ENCODE measurements around the gene CRYZ.
"Not testable (repeated sequence)": the region's sequence is repeated elsewhere in the genome, so short reads cannot be mapped to it uniquely, and the experiment has no call there.

Gene CRYZ

GRCh38 chr1:74681449-74681848 is 51.4 kb downstream of the CRYZ start:
- no peak for DNase-seq (ENCODE audit: low read depth, low spot score)

DNA sequence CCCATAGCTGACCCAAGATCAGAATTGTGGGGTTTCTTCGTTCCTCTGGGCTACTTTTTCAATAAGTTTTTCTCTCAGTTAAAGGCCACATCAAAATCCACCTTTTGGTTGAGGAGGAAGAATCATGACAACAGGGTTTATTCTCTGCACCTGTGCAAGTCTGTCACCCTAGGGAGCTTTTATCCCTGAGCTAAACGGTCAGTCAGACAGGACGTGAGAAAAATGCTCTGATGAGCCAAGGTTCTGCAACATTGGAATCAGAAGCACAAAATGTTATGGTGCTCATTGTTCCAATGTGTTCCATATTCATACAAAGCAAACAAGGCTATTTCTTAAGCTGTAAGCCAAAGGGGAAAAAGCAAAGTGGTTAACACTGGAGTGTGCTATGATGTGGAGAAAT is 51.8 kb downstream of the CRYZ start:
- no peak for DNase-seq (ENCODE audit: low read depth, low spot score)

- DNase-seq (ENCODE audit: low read depth, low spot score) = no peak
Observed at GRCh38 chr1:74679811-74680210, 53.0 kb downstream of the CRYZ start.

DNA sequence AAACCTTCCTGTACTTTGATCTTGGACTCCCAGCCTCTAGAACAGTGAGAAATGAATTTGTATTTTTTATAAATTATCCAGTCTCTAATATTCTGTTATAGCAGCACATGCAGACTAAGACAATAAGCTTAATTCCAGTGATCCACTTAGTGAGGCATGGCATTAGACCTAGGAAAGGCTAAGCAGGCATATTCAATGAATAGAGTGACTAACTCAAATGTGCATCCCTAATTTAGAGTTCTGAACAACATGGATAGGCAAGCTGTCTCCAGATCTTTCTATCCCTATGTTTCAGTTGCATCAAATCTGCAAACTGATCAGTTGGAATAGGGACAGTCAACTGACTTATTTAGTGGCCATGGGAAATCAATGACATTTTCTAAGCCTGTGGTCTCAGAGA is 54.9 kb downstream of the CRYZ start:
- no peak for DNase-seq (ENCODE audit: low read depth, low spot score)

DNA sequence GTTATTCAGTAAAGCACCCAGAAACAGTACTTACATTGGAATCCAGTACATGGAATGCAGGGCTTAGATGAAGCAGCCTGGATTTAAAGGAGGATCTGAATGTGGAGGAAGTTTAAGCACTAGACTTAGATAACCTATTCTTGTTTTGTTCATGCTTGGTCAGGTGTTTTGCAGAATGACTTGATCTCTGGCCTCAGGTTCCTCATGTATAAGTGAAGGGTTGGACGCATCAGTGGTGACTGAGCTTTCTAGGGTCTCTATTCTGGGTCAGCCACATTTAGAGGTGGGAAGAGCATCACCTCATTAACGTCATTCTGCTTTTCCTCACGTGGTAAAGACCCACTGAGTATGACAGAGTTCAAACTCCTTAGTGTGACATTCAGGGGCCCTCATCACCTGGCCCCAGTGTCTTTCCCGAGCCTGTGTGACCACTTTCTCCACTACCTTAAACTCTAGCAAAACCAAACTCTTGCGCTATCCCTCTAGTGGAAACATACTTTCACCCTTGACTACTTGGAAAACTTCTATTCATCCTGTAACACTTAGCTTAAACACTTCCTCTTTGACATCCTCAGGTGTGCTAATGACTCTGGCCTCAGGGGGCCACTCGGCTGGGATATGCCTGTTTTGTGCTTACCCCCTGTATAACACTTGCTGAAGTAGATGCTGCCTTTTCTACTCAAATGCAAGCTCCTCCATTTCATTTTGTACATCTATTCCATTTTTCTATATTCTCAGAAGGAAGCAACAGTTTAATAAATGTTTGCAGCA is 58.4 kb downstream of the CRYZ start:
- no peak for DNase-seq (ENCODE audit: low read depth, low spot score)

DNA sequence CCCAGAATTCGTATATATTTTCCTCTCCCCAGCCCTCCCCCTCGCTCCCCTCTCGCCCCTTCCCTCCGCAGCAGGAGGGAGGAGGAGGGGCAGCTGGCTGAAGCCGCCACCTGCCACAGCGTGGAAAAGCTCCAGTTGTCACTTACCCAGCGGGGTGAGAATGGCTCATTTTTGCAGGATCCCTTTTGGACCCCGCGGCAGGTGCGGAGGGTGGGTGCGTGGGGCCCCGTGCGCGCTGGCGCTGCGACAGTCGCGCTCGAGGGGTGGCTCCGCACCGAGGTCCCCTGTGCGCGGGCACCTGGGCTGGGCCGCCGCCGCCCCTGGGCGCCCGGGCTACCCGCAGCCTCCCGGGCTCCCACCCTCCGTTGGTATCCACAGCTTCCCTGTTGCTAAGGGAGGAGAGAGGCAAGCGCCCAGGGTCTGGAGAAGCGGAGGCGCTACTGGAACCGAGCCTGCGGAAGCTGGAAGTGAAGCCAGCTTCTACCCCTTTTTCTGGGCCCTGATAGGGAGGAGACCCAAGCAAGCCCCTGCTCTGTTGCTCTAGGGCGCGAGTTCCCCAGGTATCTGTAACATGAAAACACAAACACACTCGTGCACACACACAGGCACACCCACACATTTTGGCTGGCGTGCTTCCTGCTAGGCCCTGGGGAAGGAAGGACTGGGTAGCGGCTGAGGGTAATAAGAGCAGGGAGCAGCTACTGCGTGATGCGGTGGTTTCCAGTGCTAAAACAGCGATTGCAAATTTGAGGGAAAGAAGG is 59.3 kb downstream of the CRYZ start, which contains the start of gene ERICH3:
Gene ERICH3, minus strand, starts transcription at position 442 of the 761 bp plus-strand sequence. Its CDS starts 273 bp downstream, at position 169.
- DNase-seq (ENCODE audit: low read depth, low spot score) = no peak

DNA sequence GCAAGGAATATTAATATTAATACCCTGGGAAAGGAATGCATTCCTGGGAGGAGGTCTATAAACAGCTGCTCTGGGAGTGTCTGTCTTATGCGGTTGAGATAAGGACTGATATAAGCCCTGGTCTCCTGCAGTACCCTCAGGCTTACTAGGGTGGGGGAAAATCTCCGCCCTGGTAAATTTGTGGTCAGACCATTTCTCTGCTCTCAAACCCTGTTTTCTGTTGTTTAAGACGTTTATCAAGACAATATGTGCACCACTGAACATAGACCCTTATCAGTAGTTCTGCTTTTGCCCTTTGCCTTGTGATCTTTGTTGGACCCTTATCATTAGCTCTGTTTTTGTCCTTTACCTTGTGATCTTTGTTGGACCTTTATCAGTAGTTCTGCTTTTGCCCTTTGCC is 62.0 kb downstream of the CRYZ start:
- DNase-seq (ENCODE audit: low read depth, low spot score) = not testable (repeated sequence)
